Measurements from ENCODE around the gene SCN5A.

The SCN5A gene

DNA sequence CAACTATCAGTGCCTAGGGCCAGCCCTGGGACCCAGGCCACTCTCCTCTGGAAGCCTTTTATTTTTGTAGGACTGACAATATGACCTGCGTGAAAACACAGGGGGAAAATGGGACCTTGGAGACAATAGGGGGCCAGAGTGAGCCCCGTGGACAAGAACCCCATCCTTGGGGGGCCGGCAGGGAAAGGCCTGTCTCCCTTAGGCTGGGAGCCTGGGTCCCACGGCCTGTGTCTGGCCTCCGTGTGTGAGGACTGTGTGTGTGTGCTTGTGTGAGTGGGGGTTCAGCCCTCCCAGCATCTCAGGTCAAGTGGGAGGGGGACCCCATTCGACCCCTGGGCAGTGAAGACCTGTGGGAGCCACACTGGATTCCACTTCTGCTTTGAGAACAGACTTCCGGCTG is 100.0 kb downstream of the SCN5A start:
- peaks cover 17% of the 10 kb centered on the region for H3K27me3 ChIP-seq (ENCODE audit: low read depth, low read length)
- H3K4me1 ChIP-seq (ENCODE audit: low read length): no peaks in the 10 kb centered on the region
- H3K4me2 ChIP-seq (ENCODE audit: low read length): no peak overlapping the region
- no peaks in the 10 kb centered on the region for H4K20me1 ChIP-seq (ENCODE audit: insufficient read depth, low read length)
- H3K79me2 ChIP-seq (ENCODE audit: low read length): no peaks in the 10 kb centered on the region
- no peak overlapping the region for H3K27ac ChIP-seq (ENCODE audit: low read length)
- H3K9me3 ChIP-seq (ENCODE audit: insufficient read depth, low read length): no peaks in the 10 kb centered on the region
- H3K9ac ChIP-seq (ENCODE audit: low read length): no peak overlapping the region
- H3K4me3 ChIP-seq (ENCODE audit: low read length): no peak overlapping the region
- no peaks in the 10 kb centered on the region for H3K36me3 ChIP-seq (replicated peaks; ENCODE audit: low read depth, low read length)
- no peak for TF ChIP-seq EZH2phosphoT487 (IDR thresholded peaks at IDR 0.05; ENCODE audit: low read depth)
- TF ChIP-seq, protein P1, sequence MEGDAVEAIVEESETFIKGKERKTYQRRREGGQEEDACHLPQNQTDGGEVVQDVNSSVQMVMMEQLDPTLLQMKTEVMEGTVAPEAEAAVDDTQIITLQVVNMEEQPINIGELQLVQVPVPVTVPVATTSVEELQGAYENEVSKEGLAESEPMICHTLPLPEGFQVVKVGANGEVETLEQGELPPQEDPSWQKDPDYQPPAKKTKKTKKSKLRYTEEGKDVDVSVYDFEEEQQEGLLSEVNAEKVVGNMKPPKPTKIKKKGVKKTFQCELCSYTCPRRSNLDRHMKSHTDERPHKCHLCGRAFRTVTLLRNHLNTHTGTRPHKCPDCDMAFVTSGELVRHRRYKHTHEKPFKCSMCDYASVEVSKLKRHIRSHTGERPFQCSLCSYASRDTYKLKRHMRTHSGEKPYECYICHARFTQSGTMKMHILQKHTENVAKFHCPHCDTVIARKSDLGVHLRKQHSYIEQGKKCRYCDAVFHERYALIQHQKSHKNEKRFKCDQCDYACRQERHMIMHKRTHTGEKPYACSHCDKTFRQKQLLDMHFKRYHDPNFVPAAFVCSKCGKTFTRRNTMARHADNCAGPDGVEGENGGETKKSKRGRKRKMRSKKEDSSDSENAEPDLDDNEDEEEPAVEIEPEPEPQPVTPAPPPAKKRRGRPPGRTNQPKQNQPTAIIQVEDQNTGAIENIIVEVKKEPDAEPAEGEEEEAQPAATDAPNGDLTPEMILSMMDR (IDR thresholded peaks at IDR 0.05; ENCODE audit: low read depth, low read length): no peak
- no peak overlapping the region for H2AFZ ChIP-seq (ENCODE audit: low read depth, low read length)

DNA sequence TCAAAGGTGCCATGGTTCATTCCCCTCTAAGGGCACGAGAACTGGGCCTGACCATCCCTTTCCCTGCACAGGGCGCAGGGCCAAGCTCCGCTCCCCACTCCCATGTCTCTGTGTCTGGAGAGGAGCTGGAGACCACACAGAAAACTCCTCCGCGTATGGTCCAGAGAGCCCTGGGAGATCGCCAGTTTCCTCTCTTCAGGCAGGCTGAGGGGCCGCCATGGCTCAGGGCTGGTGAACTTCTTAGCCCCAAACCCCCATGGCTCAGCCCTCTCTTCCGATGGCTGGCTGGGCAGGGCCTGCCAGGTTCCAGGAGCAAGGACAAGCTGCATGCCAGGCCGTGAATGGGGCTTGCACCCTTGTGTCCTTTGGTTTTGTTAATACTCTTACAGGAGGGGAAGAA is 100.4 kb downstream of the SCN5A start:
- H3K36me3 ChIP-seq (replicated peaks; ENCODE audit: low read depth, low read length): no peaks in the 10 kb centered on the region
- no peaks in the 10 kb centered on the region for H3K4me1 ChIP-seq (ENCODE audit: low read length)
- H3K4me2 ChIP-seq (ENCODE audit: low read length): no peak overlapping the region
- H4K20me1 ChIP-seq (ENCODE audit: insufficient read depth, low read length): no peaks in the 10 kb centered on the region
- no peak overlapping the region for H3K9ac ChIP-seq (ENCODE audit: low read length)
- peaks cover 17% of the 10 kb centered on the region for H3K27me3 ChIP-seq (ENCODE audit: low read depth, low read length)
- H2AFZ ChIP-seq (ENCODE audit: low read depth, low read length): no peak overlapping the region
- TF ChIP-seq EZH2phosphoT487 (IDR thresholded peaks at IDR 0.05; ENCODE audit: low read depth): no peak
- no peak overlapping the region for H3K27ac ChIP-seq (ENCODE audit: low read length)
- H3K4me3 ChIP-seq (ENCODE audit: low read length): no peak overlapping the region
- H3K79me2 ChIP-seq (ENCODE audit: low read length): no peaks in the 10 kb centered on the region
- no peaks in the 10 kb centered on the region for H3K9me3 ChIP-seq (ENCODE audit: insufficient read depth, low read length)

DNA sequence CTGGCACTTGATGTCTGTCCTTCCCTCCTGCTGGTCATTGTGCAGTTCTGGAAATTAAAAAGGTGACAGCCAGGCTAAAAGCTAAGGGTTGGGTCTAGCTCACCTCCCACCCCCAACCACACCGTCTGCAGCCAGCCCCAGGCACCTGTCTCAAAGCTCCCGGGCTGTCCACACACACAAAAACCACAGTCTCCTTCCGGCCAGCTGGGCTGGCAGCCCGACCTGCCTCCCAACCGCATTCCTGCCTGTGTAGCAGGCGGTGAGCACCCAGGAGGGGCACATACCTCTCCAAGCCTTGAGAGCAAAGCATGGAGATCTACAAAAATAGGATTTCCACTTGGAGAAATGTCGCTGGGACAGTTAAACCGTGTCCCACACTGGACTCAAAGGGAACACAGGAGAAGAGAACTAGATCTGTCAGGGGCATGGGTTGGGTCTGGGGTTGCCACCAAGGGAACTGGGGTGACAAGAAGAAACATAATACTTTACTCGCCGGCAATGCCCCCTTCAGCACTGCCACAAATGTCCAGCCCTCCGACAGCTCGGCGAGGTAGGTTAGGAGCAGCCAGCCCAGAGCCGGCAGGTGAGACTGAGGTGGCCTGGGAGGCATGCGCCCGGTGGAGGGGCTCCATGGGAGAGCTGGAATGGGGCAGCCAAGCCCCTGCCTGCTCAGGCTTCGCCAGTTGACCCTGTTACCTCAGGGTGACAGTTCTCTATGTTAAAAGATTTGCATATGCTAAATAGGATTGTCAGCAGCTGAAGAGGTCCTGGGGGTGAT is 101.1 kb downstream of the SCN5A start:
- no peak overlapping the region for H3K4me3 ChIP-seq (ENCODE audit: low read length)
- H3K9me3 ChIP-seq (ENCODE audit: insufficient read depth, low read length): no peaks in the 10 kb centered on the region
- H3K4me1 ChIP-seq (ENCODE audit: low read length): no peaks in the 10 kb centered on the region
- H3K9ac ChIP-seq (ENCODE audit: low read length): no peak overlapping the region
- H3K79me2 ChIP-seq (ENCODE audit: low read length): no peaks in the 10 kb centered on the region
- no peak overlapping the region for H2AFZ ChIP-seq (ENCODE audit: low read depth, low read length)
- H3K27ac ChIP-seq (ENCODE audit: low read length): no peak overlapping the region
- peaks cover 12% of the 10 kb centered on the region for H3K27me3 ChIP-seq (ENCODE audit: low read depth, low read length)
- no peaks in the 10 kb centered on the region for H3K36me3 ChIP-seq (replicated peaks; ENCODE audit: low read depth, low read length)
- TF ChIP-seq, protein P1 (IDR thresholded peaks at IDR 0.05; ENCODE audit: low read depth, low read length): no peak
- no peak for TF ChIP-seq EZH2phosphoT487 (IDR thresholded peaks at IDR 0.05; ENCODE audit: low read depth)
- no peak overlapping the region for H3K4me2 ChIP-seq (ENCODE audit: low read length)
- no peaks in the 10 kb centered on the region for H4K20me1 ChIP-seq (ENCODE audit: insufficient read depth, low read length)

DNA sequence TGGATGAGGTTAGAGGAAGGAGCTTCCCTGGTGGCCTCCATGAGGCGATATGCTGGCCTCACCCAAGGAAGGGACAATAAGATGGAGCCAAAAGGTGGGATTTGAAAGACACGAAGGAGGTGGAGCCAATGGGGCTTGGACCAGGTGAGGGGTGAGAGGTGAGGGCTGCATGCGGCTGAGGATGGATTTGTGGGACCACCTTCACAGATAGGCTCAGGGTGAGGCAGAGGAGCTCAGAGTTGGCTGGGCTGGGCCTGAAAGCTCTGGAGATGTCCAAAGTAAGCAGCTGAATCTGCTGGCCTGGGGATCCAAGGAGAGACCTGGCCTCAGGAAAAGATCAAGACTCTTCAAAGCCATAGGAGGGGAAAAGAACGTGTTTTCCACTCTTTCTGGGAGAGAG is 103.5 kb downstream of the SCN5A start:
- no peaks in the 10 kb centered on the region for H3K36me3 ChIP-seq (replicated peaks; ENCODE audit: low read depth, low read length)
- H3K4me3 ChIP-seq (ENCODE audit: low read length): no peak overlapping the region
- H4K20me1 ChIP-seq (ENCODE audit: insufficient read depth, low read length): no peaks in the 10 kb centered on the region
- no peaks in the 10 kb centered on the region for H3K9me3 ChIP-seq (ENCODE audit: insufficient read depth, low read length)
- no peak for TF ChIP-seq EZH2phosphoT487 (IDR thresholded peaks at IDR 0.05; ENCODE audit: low read depth)
- TF ChIP-seq, protein P1 (IDR thresholded peaks at IDR 0.05; ENCODE audit: low read depth, low read length): no peak
- H3K27ac ChIP-seq (ENCODE audit: low read length): no peak overlapping the region
- H3K27me3 ChIP-seq (ENCODE audit: low read depth, low read length): peaks cover 3% of the 10 kb centered on the region; the same call in 1 of the 2 replicates
- no peaks in the 10 kb centered on the region for H3K4me1 ChIP-seq (ENCODE audit: low read length)
- H3K4me2 ChIP-seq (ENCODE audit: low read length): no peak overlapping the region
- H2AFZ ChIP-seq (ENCODE audit: low read depth, low read length): no peak overlapping the region
- H3K9ac ChIP-seq (ENCODE audit: low read length): no peak overlapping the region
- no peaks in the 10 kb centered on the region for H3K79me2 ChIP-seq (ENCODE audit: low read length)

Data from OCI-LY3 (cell line).